Bronchus fibroblast of lung (primary cell): ENCODE data around the gene IFIT2. TPM values are rescaled to one million over a fixed set of nuclear protein-coding genes. Genes with fewer than 3 reads are reported as not detected.

Source experiments
- total RNA-seq: library from RNA; depleted of rRNA; stranded (reverse); fragments of >200 nt; gene quantifications from 2 replicates; pipeline ENCODE4 v1.2.3, GENCODE V29; 2015

IFIT2 gene, protein sequence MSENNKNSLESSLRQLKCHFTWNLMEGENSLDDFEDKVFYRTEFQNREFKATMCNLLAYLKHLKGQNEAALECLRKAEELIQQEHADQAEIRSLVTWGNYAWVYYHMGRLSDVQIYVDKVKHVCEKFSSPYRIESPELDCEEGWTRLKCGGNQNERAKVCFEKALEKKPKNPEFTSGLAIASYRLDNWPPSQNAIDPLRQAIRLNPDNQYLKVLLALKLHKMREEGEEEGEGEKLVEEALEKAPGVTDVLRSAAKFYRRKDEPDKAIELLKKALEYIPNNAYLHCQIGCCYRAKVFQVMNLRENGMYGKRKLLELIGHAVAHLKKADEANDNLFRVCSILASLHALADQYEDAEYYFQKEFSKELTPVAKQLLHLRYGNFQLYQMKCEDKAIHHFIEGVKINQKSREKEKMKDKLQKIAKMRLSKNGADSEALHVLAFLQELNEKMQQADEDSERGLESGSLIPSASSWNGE
- 1.8 and 2.0 TPM in 2 replicates for total RNA-seq

DNA sequence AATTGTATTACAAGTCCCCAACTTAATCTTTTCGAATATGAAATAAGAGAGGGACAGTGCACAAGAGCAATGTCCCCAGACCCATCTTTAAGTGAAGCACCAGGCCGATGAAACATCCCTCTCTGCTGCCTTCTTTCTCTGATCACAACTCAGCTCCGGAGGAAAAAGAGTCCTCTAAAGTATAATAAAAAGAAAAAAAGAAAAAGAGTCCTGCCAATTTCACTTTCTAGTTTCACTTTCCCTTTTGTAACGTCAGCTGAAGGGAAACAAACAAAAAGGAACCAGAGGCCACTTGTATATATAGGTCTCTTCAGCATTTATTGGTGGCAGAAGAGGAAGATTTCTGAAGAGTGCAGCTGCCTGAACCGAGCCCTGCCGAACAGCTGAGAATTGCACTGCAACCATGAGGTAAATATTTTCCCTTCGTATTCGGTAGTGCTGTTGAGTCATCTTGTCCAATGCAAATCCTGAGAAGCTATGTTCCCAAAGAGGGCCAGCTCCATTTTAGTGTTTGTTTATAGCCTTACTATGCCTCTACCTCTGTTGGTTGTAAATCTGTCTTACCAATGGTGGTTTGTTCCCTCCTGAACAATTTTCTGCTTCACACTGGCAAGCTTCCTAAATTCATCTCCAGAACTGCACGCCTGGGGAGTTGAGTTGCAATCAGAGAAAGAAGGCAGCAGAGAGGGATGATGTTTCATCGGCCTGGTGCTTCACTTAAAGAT lies at the start of gene IFIT2:
Gene IFIT2, plus strand, starts transcription at position 326 of the 725 bp plus-strand sequence. Its CDS starts 78 bp downstream, at position 404.

DNA sequence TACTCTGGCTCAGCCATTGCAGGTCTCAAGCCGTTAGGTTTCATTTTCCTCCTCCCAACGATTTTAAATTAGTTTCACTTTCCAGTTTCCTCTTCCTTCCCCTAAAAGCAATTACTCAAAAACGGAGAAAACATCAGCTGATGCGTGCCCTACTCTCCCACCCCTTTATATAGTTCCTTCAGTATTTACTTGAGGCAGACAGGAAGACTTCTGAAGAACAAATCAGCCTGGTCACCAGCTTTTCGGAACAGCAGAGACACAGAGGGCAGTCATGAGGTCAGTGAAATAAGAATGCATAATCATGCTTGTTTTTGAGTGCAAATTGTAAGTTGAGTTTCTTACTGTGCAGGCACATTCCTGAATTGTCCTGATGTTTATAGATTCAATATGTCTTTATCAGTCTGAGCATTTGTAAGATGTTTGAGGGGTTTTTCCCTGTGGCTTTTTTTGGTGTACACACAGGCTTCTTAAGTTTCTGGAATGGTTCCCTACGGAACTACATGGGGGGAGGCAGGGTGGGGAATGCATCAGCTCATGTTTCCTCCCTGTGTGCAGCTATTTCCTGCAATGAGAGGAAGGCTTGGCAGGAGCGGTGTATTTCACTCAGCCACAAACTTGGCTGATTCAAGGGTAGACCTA lies 26.1 kb downstream of the IFIT2 start, which contains the start of gene IFIT3:
Gene IFIT3, plus strand, starts transcription at position 195 of the 639 bp plus-strand sequence. Its CDS starts 77 bp downstream, at position 272.

Other genes with a start within 250 kb of the IFIT2 start
- 0.30 and 0.34 TPM in 2 replicates for gene CH25H, start 94.7 kb upstream of the IFIT2 start, total RNA-seq
- 67.2 and 72.8 TPM in 2 replicates for gene LIPA, start 50.3 kb upstream of the IFIT2 start, total RNA-seq
- 5.7 and 5.9 TPM in 2 replicates for gene IFIT3, start 26.0 kb downstream of the IFIT2 start, total RNA-seq
- not detected in 2 replicates for gene IFIT1B, start 76.0 kb downstream of the IFIT2 start, total RNA-seq
- 12.3 and 13.3 TPM in 2 replicates for gene IFIT1, start 90.6 kb downstream of the IFIT2 start, total RNA-seq
- 12.2 and 13.6 TPM in 2 replicates for gene IFIT5, start 112.5 kb downstream of the IFIT2 start, total RNA-seq
- gene SLC16A12, start 233.5 kb downstream of the IFIT2 start, total RNA-seq, result 3.6 and 3.9 TPM in 2 replicates